Stomach (tissue), 4 donors: ENCODE measurements around the gene CDK5R2.

Experiments
- CTCF ChIP-seq, 7 experiments: fragments of 450-650 bp in 4 of 7; fragments of 200-600 bp in 3 of 7; sonication (generic) in 3 of 7; IDR thresholded peaks; one replicate each; pipeline ENCODE4 v1.5.1; 2016 to 2019; ENCODE audit warnings: antibody characterized with exemption in 7 of 7, control low read depth in 2 of 7, mild to moderate bottlenecking in 1 of 7
- EP300 ChIP-seq: sonication (generic); formaldehyde crosslinking; IDR thresholded peaks from one replicate; pipeline ENCODE4 v1.6.1; 2017; ENCODE audit warnings: antibody characterized with exemption
- POLR2A ChIP-seq, 4 donors: fragments of 450-650 bp; IDR thresholded peaks; one replicate each; pipeline ENCODE4 v1.6.1; 2016; ENCODE audit warnings: antibody characterized with exemption in 4 of 4, control low read depth in 2 of 4, mild to moderate bottlenecking in 1 of 4, moderate library complexity in 1 of 4
- POLR2AphosphoS5 ChIP-seq, 3 donors: sonication (generic); formaldehyde crosslinking; IDR thresholded peaks; one replicate each; pipeline ENCODE4 v1.6.1; 2016; ENCODE audit warnings: antibody characterized with exemption in 3 of 3

GRCh38 chr2:218981390-218981880, 22.0 kb downstream of the CDK5R2 start:
- no peak for TF ChIP-seq CTCF (IDR thresholded peaks at IDR 0.05)
- TF ChIP-seq EP300, result no peak
- no peak for TF ChIP-seq POLR2A (IDR thresholded peaks at IDR 0.05)
- TF ChIP-seq POLR2AphosphoS5 (IDR thresholded peaks at IDR 0.05), result no peak
